Measurements from ENCODE around the gene MZT2B. TPM values are rescaled to one million over a fixed set of nuclear protein-coding genes. Genes with fewer than 3 reads are reported as not detected.
"Not testable (repeated sequence)": the region's sequence is repeated elsewhere in the genome, so short reads cannot be mapped to it uniquely, and the experiment has no call there.

MZT2B gene
- total and polyA plus RNA-seq, 2 of the 8 experiments (the other 6 are each of a cell fraction or from before 2014, with no cell fraction given) = 90.3 to 151 TPM

DNA sequence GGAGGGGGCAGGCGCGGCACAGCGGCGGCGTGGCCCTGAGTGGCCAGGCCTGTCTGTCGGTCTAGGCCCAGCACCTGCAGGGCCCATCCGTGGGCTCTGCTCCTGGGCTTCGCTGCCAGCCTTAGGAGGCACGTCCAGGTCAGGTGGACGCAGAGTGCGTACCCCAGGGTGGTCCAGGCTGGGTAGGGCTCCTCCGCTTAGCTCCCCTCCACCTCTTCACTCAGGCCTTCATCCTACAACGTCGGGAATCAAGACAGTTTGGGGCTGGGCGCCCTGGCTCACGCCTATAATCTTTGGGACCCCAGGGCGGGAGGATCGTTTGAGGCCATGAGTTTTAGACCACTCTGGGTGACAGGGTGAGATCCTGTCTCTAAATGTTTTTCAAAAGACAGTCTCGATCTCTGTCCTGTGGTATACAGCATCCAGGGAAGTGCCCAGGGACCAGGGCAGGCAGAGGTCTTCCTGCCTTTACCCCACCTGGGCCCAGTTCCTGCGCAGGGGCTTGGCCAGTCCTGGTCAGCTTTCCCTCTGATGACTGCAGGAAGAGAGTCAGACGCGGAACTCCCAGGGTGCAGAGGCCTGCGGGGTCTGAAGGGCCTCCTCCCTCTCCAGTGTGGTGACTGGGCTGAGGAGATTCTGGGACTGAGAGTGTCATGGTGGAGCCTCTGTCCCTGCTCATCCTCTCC is 907 bp downstream of the MZT2B start:
- not testable (repeated sequence) for H4K5ac ChIP-seq (ENCODE audit: insufficient read length, low read depth, low read length); H2AK5ac ChIP-seq (ENCODE audit: low read depth, low read length); H4K20me1 ChIP-seq (replicated peaks in 1 of 2; ENCODE audit: control insufficient read depth in 1 of 2, insufficient read depth in 2 of 2, low read length in 2 of 2); DNase-seq (ENCODE audit: low read depth in 1 of 2, low spot score in 2 of 2); H4K8ac ChIP-seq (ENCODE audit: extremely low read depth, insufficient read depth, low read length); H4K91ac ChIP-seq (replicated peaks; ENCODE audit: insufficient read length, low read length); H3K14ac ChIP-seq (ENCODE audit: insufficient read length); H3K9me3 ChIP-seq (ENCODE audit: insufficient read depth in 2 of 2, low read depth in 1 of 2, low read length in 1 of 2); H3K18ac ChIP-seq (ENCODE audit: extremely low read depth, low read length); H3K36me3 ChIP-seq (ENCODE audit: control insufficient read depth in 2 of 4, insufficient read depth in 4 of 4, low read length in 3 of 4); H3K23ac ChIP-seq (ENCODE audit: insufficient read length); H3K56ac ChIP-seq (replicated peaks; ENCODE audit: insufficient read length, low read depth, low read length); H2BK20ac ChIP-seq (ENCODE audit: low read length); H2BK120ac ChIP-seq (replicated peaks; ENCODE audit: low read depth, low read length); H3K27ac ChIP-seq (ENCODE audit: low read depth, low read length); H3K4me1 ChIP-seq (replicated peaks in 1 of 4; ENCODE audit: control insufficient read depth in 3 of 4, insufficient read depth in 4 of 4, low read length in 3 of 4); H2BK5ac ChIP-seq (ENCODE audit: low read depth, low read length); H2AFZ ChIP-seq (ENCODE audit: low read length); H3K4ac ChIP-seq (replicated peaks; ENCODE audit: insufficient read length, low read depth, low read length); H2BK12ac ChIP-seq (ENCODE audit: low read depth, low read length); FAIRE-seq; H3K27me3 ChIP-seq (replicated peaks in 1 of 4; ENCODE audit: control insufficient read depth in 3 of 4, extremely low read depth in 1 of 4, insufficient read depth in 3 of 4, low read length in 3 of 4); H3K23me2 ChIP-seq (ENCODE audit: low read depth, low read length); H3K79me1 ChIP-seq (ENCODE audit: low read depth, low read length); H2BK15ac ChIP-seq (ENCODE audit: low read length)
- peak overlapping the region; percentile 80 to 84 for H3K4me2 ChIP-seq (ENCODE audit: insufficient read depth in 1 of 2, low read depth in 2 of 2, low read length in 2 of 2)
- ChIA-PET POLR2A (ENCODE audit: partially characterized antibody) (interaction anchor here (1.4 to 1.7 kb wide), 3 partner anchors 9 to 150 kb away, joined by 3 to 9 read pairs (median 7); no protein-coding TSS in a partner anchor), CTCF (ENCODE audit: partially characterized antibody) (interaction anchor here (1.0 to 3.9 kb wide), 2 partner anchors 38 to 151 kb away, joined by 4 to 28 read pairs; partner anchors contain the start of gene CCDC74B)
- 59% methylated on average over 9 of the region's 23 CpGs; no CpG with 5 or more reads in 1 of the 2 experiments for WGBS, 2 experiments (ENCODE audit: extremely low coverage in 1 of 2, insufficient coverage in 1 of 2, insufficient read length in 1 of 2, insufficient replicate concordance in 2 of 2, low coverage in 1 of 2, low lambda C conversion rate in 2 of 2, missing lambda C conversion rate in 1 of 2)
- H3K9ac ChIP-seq (replicated peaks in 1 of 4; ENCODE audit: extremely low read depth in 1 of 4, low read depth in 3 of 4, low read length in 3 of 4) = peak overlapping the region in 1 of 4 experiments; percentile 51; a peak in 2 of 7 replicates
- H3K4me3 ChIP-seq (ENCODE audit: extremely low read depth in 1 of 4, insufficient read depth in 2 of 4, low read depth in 3 of 4, low read length in 4 of 4) = peak overlapping the region; percentile 24 to 98 (median 44)
- H3K79me2 ChIP-seq (ENCODE audit: control insufficient read depth in 1 of 2, insufficient read depth in 2 of 2, low read length in 2 of 2) = peaks cover 14 to 37% of the 10 kb centered on the region in 2 experiments

Data from H1 (cell line).